Cardiac muscle cell (in vitro differentiated cells and primary cell): Measurements from ENCODE around the gene ZFP1. TPM values are rescaled to one million over a fixed set of nuclear protein-coding genes. Genes with fewer than 3 reads are reported as not detected.

Experiments
- DNase-seq, 2 donors: peaks; one replicate each; pipeline versions ENCODE4 v3.0.0 to v3.0.0-alpha.2; 2010 to 2017; ENCODE audit warnings: low read depth in 1 of 2, low spot score in 1 of 2
- H3K27ac ChIP-seq: fragments of 200-600 bp; sonication (generic); 2 replicates; pipeline ENCODE4 v1.5.1; 2016
- H3K27me3 ChIP-seq: fragments of 200-600 bp; sonication (generic); 2 replicates; pipeline ENCODE4 v1.6.0; 2016; ENCODE audit warnings: control low read depth
- H3K36me3 ChIP-seq: fragments of 200-600 bp; sonication (generic); 2 replicates; pipeline ENCODE4 v1.5.1; 2016; ENCODE audit warnings: control low read depth
- H3K4me1 ChIP-seq: fragments of 200-600 bp; sonication (generic); 2 replicates; pipeline ENCODE4 v1.8.1; 2017; ENCODE audit warnings: low read depth, mild to moderate bottlenecking, mixed run types
- H3K4me3 ChIP-seq: fragments of 200-600 bp; sonication (generic); 2 replicates; pipeline ENCODE4 v1.5.1; 2016; ENCODE audit warnings: mild to moderate bottlenecking
- H3K9me3 ChIP-seq: fragments of 200-600 bp; sonication (generic); 2 replicates; pipeline ENCODE4 v1.5.1; 2017; ENCODE audit warnings: low read depth, mild to moderate bottlenecking, control low read depth
- polyA plus RNA-seq: library from polyadenylated mRNA; unstranded; fragments of >200 nt; fragmentation: Nextera tagmentation; extraction: Ambion mirVana; gene quantifications from 2 replicates; pipeline ENCODE4 v1.2.1, GENCODE V29; 2016
- total RNA-seq: library from RNA; depleted of rRNA; stranded (reverse); fragments of >200 nt; gene quantifications from 2 replicates; pipeline ENCODE4 v1.2.3, GENCODE V29; 2016
- TF ChIP-seq, protein P1 (sequence below): IDR thresholded peaks from 2 replicates; pipeline ENCODE4 v1.5.1; 2012; ENCODE audit warnings: low read depth, mild to moderate bottlenecking, low read length

The ZFP1 gene
- total and polyA plus RNA-seq, 2 experiments from 2014 or later, result 8.5 to 10.5 TPM

DNA sequence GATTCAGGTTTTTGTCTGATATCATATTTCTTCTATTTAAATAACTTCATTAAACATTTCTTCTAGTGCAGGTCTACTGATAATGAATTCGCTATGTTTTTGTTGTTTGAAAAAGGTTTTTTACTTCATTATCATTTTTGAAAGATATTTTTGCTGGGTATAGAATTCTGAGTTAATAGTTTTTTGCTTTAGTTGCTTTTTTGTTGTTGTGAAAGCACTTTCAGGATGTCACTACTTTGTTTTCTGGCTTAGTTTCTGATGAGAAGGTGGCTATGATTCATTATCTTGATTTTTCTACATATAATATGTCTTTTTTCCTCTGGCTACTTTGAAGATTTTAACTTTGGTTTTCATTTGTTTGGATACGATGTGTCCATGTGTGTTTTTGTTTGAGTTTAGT, 3.5 kb downstream of the ZFP1 start:
- no peaks in the 10 kb centered on the region for H3K4me1 ChIP-seq
- H3K27me3 ChIP-seq, result no peaks in the 10 kb centered on the region
- H3K27ac ChIP-seq, result no peak overlapping the region
- TF ChIP-seq, protein P1, sequence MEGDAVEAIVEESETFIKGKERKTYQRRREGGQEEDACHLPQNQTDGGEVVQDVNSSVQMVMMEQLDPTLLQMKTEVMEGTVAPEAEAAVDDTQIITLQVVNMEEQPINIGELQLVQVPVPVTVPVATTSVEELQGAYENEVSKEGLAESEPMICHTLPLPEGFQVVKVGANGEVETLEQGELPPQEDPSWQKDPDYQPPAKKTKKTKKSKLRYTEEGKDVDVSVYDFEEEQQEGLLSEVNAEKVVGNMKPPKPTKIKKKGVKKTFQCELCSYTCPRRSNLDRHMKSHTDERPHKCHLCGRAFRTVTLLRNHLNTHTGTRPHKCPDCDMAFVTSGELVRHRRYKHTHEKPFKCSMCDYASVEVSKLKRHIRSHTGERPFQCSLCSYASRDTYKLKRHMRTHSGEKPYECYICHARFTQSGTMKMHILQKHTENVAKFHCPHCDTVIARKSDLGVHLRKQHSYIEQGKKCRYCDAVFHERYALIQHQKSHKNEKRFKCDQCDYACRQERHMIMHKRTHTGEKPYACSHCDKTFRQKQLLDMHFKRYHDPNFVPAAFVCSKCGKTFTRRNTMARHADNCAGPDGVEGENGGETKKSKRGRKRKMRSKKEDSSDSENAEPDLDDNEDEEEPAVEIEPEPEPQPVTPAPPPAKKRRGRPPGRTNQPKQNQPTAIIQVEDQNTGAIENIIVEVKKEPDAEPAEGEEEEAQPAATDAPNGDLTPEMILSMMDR, result no peak
- H3K4me3 ChIP-seq, result no peak overlapping the region
- peaks cover 4% of the 10 kb centered on the region for H3K36me3 ChIP-seq
- no peaks in the 10 kb centered on the region for H3K9me3 ChIP-seq
- no peak for DNase-seq

DNA sequence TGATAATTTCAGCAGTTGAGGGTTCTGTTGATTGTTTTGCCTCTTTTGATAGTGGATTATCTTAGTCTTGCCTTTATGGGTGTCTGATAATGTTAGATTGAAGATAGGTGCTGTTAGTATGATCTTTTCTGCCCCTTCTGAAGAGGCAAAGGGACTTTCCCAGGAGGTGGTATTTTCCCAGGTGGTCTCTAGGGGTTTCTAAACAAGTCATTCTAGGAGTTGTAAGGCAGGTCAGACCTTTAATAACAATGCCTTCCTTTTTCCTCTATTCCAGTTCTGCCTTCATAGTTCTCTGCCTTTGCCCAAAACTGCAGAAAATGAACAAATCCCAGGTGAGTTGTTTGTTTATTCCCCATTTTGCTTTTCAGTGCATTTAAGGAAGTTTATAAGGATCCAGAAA, 4.3 kb downstream of the ZFP1 start:
- Histone ChIP-seq H3K36me3 (peaks cover 4% of the 10 kb centered on the region), H3K27ac (no peak overlapping the region), H3K9me3 (no peaks in the 10 kb centered on the region), H3K4me1 (no peaks in the 10 kb centered on the region), H3K27me3 (no peaks in the 10 kb centered on the region), H3K4me3 (no peak overlapping the region)
- TF ChIP-seq, protein P1, result no peak
- DNase-seq, result no peak

DNA sequence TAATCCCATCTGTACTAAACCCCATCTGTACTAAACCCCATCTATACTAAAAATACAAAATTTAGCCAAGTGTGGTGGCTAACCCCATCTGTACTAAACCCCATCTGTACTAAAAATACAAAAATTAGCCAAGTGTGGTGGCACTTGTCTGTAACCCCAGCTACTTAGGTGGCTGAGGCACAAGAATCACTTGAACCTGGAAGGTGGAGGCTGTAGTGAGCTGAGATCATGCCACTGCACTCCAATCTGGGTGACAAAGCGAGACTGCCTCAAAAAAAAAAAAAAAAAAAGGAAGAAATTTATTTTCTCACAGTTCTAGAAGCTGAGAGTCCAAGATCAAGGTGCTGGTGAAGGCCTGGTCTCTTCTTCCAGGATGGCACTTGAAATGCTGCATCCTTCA, 12.1 kb downstream of the ZFP1 start:
- no peaks in the 10 kb centered on the region for H3K36me3 ChIP-seq

DNA sequence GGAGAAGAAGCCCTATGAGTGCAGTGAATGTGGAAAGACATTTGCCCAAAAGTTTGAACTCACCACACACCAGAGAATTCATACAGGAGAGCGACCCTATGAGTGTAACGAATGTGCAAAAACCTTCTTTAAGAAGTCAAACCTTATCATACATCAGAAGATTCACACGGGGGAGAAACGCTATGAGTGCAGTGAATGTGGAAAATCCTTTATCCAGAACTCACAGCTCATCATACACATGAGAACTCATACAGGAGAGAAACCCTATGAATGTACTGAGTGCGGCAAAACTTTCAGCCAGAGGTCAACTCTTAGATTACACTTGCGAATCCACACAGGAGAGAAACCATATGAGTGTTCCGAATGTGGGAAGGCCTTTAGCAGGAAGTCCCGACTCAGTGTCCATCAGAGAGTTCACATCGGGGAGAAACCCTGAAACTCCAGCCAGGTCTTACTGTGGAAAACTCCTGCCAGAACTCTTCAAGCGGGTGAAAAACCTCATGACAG, 21.6 kb downstream of the ZFP1 start:
- DNase-seq, result no peak
- Histone ChIP-seq H3K9me3 (peaks cover 13% of the 10 kb centered on the region), H3K36me3 (peaks cover 42% of the 10 kb centered on the region)

More for the DNA sequence above, 12.1 kb downstream of the ZFP1 start:
- DNase-seq, result no peak
- H3K4me1 ChIP-seq, result no peaks in the 10 kb centered on the region
- H3K27me3 ChIP-seq, result no peaks in the 10 kb centered on the region
- no peak overlapping the region for H3K4me3 ChIP-seq
- no peak overlapping the region for H3K27ac ChIP-seq
- TF ChIP-seq, protein P1, result no peak
- no peaks in the 10 kb centered on the region for H3K9me3 ChIP-seq

DNA sequence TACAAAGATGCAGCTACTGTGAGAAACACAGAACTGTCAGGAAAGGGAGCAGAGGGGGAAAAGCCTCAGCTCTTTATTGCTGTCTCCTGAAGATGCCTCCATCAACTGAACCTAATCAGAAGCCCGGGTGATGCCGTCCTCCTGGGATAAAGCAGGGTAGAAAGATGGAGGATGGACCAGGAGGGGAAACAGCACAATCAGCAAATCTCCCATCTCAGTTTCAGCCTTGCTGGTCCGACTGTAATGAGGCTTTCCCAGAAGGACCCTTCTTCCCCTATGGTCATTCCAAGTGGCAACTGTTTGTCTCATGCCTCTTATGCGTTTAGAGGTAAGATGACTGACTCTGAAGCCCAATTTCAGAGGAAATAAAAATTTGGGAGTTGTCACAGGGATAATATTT, 24.3 kb downstream of the ZFP1 start:
- H3K9me3 ChIP-seq, result peaks cover 13% of the 10 kb centered on the region
- TF ChIP-seq, protein P1, result no peak
- no peak overlapping the region for H3K27ac ChIP-seq
- no peak overlapping the region for H3K4me3 ChIP-seq
- H3K36me3 ChIP-seq, result peaks cover 36% of the 10 kb centered on the region
- no peaks in the 10 kb centered on the region for H3K4me1 ChIP-seq
- no peaks in the 10 kb centered on the region for H3K27me3 ChIP-seq
- no peak for DNase-seq

More for the DNA sequence above, 21.6 kb downstream of the ZFP1 start:
- Histone ChIP-seq H3K27me3 (no peaks in the 10 kb centered on the region), H3K4me1 (no peaks in the 10 kb centered on the region), H3K27ac (no peak overlapping the region), H3K4me3 (no peak overlapping the region)
- TF ChIP-seq, protein P1, result no peak
